HG03575 (cell line): ENCODE results near the gene CLSTN2.

Experiments used
- ATAC-seq: cut with Tn5 transposase; IDR thresholded peaks from one replicate; pipeline ENCODE4 v1.9.1; 2021; ENCODE audit not compliant: unreplicated experiment, insufficient number of reproducible peaks, low FRiP score; ENCODE audit errors: extremely low read depth

The CLSTN2 gene

GRCh38 chr3:140334132-140334929 is 399.3 kb downstream of the CLSTN2 start:
- no peak for ATAC-seq

GRCh38 chr3:140336465-140336864 is 401.5 kb downstream of the CLSTN2 start:
- no peak for ATAC-seq

- no peak for ATAC-seq
Observed at GRCh38 chr3:140338916-140339315, 403.9 kb downstream of the CLSTN2 start.

GRCh38 chr3:140341203-140341602 is 406.2 kb downstream of the CLSTN2 start:
- ATAC-seq, result no peak

DNA sequence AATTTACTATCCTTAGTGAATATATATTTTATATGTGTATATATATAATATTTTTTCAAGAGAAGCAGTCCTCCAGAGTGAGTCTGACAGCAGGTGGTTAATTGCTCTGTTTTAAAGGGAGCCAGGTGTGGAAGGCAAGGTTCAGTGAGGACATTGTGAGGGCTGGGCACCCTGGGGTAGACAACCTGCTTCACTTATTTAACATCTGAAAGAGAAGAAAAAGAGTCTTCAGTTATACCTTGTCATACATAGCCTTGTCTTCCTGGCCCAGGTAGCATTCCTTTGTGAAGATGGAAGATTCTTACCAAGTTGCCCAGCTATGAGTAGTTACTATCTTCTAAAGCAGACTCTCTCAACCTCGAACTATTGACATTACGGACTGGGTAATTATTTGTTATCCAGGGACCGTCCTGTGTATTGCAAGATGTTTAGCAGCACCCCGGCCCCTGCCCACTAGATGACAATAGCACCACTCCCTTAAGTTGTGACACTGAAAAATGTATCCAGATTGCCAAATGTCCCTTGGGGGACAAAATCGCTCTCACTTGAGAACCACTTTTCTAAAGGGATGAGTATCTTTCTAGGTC is 406.9 kb downstream of the CLSTN2 start:
- ATAC-seq, result no peak

DNA sequence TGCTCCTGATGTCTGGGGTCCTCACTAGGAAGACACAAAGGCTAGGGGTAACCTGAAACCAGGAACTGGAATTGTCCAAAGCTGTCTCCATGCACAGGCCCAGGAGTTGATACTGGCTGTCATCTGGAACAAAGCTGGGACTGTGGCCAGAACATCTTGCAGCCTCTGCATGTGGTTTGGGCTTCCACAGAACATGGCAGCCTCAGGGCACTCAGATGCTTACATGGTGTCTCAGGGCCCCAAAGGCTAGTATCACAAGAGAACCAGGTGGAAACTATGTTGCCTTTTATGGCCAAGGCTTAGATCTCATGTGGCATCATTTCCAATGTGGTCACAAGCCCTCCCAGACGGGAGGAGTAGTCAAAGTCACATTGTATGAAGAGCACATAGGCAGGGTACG is 407.7 kb downstream of the CLSTN2 start:
- no peak for ATAC-seq

- ATAC-seq, result no peak
Observed at GRCh38 chr3:140343211-140344081, 408.5 kb downstream of the CLSTN2 start.

GRCh38 chr3:140344082-140344454 is 409.1 kb downstream of the CLSTN2 start:
- ATAC-seq, result no peak

DNA sequence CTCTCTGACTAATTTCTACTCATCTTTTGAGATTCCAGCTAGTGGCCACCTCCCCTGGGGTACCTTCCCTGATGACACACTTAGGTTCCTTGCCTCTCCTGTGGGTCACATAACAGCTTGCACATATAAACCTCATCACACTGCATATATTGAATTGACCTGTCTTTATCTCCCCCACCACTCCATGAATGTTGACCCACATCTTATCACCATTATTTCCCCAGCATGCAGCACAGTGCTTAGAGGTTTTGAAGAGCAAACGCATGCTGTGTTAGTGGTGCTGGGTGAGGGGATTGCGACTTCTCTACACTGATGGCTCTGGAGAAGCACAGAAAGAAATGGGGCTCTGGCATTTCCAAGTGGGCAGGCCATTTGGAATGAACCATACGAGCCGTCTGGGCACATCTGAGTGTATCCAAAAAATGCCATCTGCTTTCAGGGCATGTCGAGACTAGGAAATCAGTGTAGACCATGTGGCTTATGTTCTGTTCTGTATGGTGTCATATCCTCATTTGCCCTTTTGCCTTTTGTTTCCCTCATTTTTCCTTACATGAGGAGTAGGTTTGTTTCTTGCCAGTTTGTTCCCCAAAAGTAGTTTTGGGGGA is 409.7 kb downstream of the CLSTN2 start:
- ATAC-seq, result no peak

DNA sequence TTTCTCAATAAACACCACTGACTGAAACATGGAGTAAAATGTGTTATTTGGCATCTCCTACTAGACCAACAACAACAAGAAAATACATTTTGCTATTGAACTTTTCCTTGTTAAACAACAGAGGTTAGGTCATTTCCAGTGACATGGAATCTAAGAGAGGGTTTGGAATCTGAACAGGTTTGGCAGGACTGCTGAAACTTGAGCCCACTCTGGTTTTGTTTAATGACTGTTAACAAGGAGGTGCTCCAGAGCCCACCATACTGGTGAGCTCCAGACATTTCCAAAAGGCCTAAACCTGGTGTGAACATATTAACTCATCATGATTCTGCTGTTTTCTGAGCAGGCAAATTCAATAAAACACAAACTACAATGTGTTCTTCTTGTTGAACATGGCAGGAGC is 412.2 kb downstream of the CLSTN2 start:
- ATAC-seq, result no peak

DNA sequence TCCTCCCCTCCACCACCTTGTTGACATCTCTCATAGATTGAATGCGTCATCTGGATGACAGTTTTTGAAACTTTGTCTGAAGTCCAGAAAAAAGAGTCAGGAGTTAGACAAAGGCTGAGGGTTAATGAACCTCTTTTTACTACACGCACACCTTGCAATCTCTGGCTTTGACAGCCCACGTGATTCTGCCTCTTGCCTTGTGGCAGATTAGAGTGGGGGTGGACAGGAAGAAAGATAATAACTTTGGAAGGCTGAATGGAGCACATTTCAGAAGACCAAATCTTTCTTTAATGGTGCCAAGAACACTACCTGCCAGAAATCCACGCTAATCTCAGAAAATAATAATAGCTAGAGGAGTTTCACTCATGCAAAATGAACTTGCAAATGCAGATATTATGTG is 415.0 kb downstream of the CLSTN2 start:
- no peak for ATAC-seq

GRCh38 chr3:140351466-140351865 is 416.5 kb downstream of the CLSTN2 start:
- ATAC-seq, result no peak

DNA sequence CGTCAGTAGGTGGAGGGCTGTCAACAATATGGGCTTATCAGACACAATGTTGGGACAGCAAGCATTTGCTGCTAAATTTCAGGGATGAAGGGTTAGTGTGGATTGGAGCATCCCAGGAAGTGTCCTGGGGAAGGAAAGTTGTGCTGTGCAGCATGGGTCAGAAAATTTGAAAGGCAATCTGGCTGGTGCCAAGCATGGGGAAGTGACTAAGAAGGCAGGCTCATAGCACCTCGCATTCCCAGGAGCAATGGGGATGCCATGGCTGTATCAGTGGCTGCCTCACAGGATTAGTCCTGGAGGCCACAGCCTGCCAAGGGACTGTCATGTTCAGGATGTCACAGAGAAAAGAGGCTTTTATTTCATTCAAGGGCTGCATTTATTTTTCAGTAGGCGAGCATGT is 420.5 kb downstream of the CLSTN2 start:
- no peak for ATAC-seq

GRCh38 chr3:140358686-140359085 is 423.7 kb downstream of the CLSTN2 start:
- ATAC-seq, result no peak

DNA sequence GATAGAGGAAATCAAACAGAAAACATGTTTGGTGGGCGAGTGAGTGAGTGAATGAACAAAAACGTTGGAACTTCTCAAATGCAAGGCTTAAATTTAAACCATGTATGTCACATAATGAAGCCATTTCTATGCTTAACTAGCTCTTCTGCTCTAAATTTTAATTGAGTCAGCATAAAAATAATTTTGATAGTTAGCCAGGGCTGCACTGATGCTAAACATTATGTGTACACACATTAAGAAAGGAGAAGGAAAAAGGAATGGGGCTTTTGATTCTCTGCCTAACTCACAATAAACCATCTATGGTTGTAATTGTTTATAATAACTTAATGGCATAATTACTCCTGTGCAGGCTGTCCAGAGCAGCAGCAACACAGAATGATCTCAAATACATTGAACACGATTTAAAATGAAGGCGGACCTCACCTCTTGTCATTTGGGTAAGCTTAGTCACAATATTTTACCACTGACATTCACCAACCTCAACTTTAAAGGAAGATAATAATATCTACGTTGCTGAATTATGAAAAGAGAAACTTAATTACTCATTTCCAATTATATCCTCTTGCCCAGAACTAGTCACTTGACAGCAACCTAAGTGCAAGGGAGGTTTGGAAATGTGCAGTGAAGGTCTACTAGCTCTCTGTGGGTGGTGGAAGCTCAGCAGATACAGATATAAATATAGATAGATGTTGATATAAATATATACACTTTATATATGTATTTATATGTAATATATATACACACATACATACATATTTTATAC is 424.4 kb downstream of the CLSTN2 start:
- ATAC-seq, result no peak

- ATAC-seq, result no peak
Observed at GRCh38 chr3:140360332-140360731, 425.3 kb downstream of the CLSTN2 start.

- no peak for ATAC-seq
Observed at GRCh38 chr3:140363801-140364200, 428.8 kb downstream of the CLSTN2 start.

GRCh38 chr3:140365872-140366697 is 431.1 kb downstream of the CLSTN2 start:
- no peak for ATAC-seq
